Nephron (organoid): ENCODE data around the gene TRIM62.

ENCODE experiments used
- H3K27ac Mint-ChIP-seq, 3 experiments: 2 replicates each; pipeline ENCODE4 v1.8.0; 2020; ENCODE audit warnings: mixed read lengths in 3 of 3, mild to moderate bottlenecking in 2 of 3, moderate library complexity in 1 of 3
- H3K27me3 Mint-ChIP-seq: 2 replicates; pipeline ENCODE4 v1.8.0; 2021; ENCODE audit warnings: low read depth, mild to moderate bottlenecking, moderate library complexity, mixed read lengths
- H3K36me3 Mint-ChIP-seq: 2 replicates; pipeline ENCODE4 v1.8.0; 2020; ENCODE audit warnings: low read depth, mixed read lengths
- H3K4me1 Mint-ChIP-seq: 2 replicates; pipeline ENCODE4 v1.8.0; 2020; ENCODE audit warnings: mixed read lengths
- H3K4me3 Mint-ChIP-seq, 3 experiments: 2 replicates each; pipeline ENCODE4 v1.8.0; 2020; ENCODE audit warnings: mild to moderate bottlenecking in 3 of 3, mixed read lengths in 3 of 3, moderate library complexity in 2 of 3
- H3K9me3 Mint-ChIP-seq: 2 replicates; pipeline ENCODE4 v1.8.0; 2020; ENCODE audit warnings: mixed read lengths
- CTCF ChIP-seq, 3 experiments: fragments of 200-600 bp; sonication (generic); IDR thresholded peaks; one replicate each; pipeline ENCODE4 v1.5.0; 2021; ENCODE audit warnings: antibody characterized with exemption in 3 of 3; ENCODE audit not compliant: unreplicated experiment in 3 of 3

The TRIM62 gene

GRCh38 chr1:33152685-33153432, 29.0 kb downstream of the TRIM62 start:
- Mint-ChIP-seq H3K4me3 (no peak overlapping the region), H3K36me3 (peaks cover 34% of the 10 kb centered on the region), H3K9me3 (no peaks in the 10 kb centered on the region), H3K27me3 (no peaks in the 10 kb centered on the region), H3K4me1 (peaks cover 53% of the 10 kb centered on the region), H3K27ac (peak overlapping the region; percentile 2 to 82 (median 67))
- TF ChIP-seq CTCF (IDR thresholded peaks at IDR 0.05; ENCODE audit: unreplicated experiment in 3 of 3): no peak

- Mint-ChIP-seq H3K4me1 (peaks cover 42% of the 10 kb centered on the region), H3K9me3 (no peaks in the 10 kb centered on the region), H3K4me3 (no peak overlapping the region), H3K27me3 (no peaks in the 10 kb centered on the region), H3K36me3 (peaks cover 31% of the 10 kb centered on the region), H3K27ac (peak overlapping the region; percentile 51 to 71 (median 67))
- TF ChIP-seq CTCF (IDR thresholded peaks at IDR 0.05; ENCODE audit: unreplicated experiment in 3 of 3): no peak
Observed at GRCh38 chr1:33151116-33151515, 30.7 kb downstream of the TRIM62 start.

- Mint-ChIP-seq H3K27ac (peak overlapping the region; percentile 26 to 71 (median 51)), H3K27me3 (no peaks in the 10 kb centered on the region), H3K36me3 (peaks cover 25% of the 10 kb centered on the region), H3K9me3 (no peaks in the 10 kb centered on the region), H3K4me3 (no peak overlapping the region), H3K4me1 (peaks cover 36% of the 10 kb centered on the region)
- TF ChIP-seq CTCF (IDR thresholded peaks at IDR 0.05; ENCODE audit: unreplicated experiment in 3 of 3): no peak
Observed at GRCh38 chr1:33150522-33150921, 31.3 kb downstream of the TRIM62 start.

- H3K9me3 Mint-ChIP-seq: no peaks in the 10 kb centered on the region
- H3K27ac Mint-ChIP-seq: peak overlapping the region in 2 of 3 experiments; percentile 26 to 71
- no peaks in the 10 kb centered on the region for H3K27me3 Mint-ChIP-seq
- H3K36me3 Mint-ChIP-seq: peaks cover 21% of the 10 kb centered on the region
- H3K4me1 Mint-ChIP-seq: peaks cover 34% of the 10 kb centered on the region
- H3K4me3 Mint-ChIP-seq: no peak overlapping the region
- TF ChIP-seq CTCF (IDR thresholded peaks at IDR 0.05; ENCODE audit: unreplicated experiment in 3 of 3): no peak
Observed at GRCh38 chr1:33149453-33150190, 32.2 kb downstream of the TRIM62 start.

- peaks cover 33% of the 10 kb centered on the region for H3K4me1 Mint-ChIP-seq
- TF ChIP-seq CTCF (IDR thresholded peaks at IDR 0.05; ENCODE audit: unreplicated experiment in 3 of 3): no peak
- no peak overlapping the region for H3K4me3 Mint-ChIP-seq
- H3K36me3 Mint-ChIP-seq: peaks cover 16% of the 10 kb centered on the region
- H3K9me3 Mint-ChIP-seq: no peaks in the 10 kb centered on the region
- H3K27me3 Mint-ChIP-seq: no peaks in the 10 kb centered on the region
- peak overlapping the region in 1 of 3 experiments; percentile 16 for H3K27ac Mint-ChIP-seq
Observed at GRCh38 chr1:33148615-33149014, 33.2 kb downstream of the TRIM62 start.
